Measurements from ENCODE around the gene GLMN.
A peak's percentile ranks its signal among the peaks of the same experiment; 100 is the strongest.
"Not testable (repeated sequence)": the region's sequence is repeated elsewhere in the genome, so short reads cannot be mapped to it uniquely, and the experiment has no call there.

GLMN gene

DNA sequence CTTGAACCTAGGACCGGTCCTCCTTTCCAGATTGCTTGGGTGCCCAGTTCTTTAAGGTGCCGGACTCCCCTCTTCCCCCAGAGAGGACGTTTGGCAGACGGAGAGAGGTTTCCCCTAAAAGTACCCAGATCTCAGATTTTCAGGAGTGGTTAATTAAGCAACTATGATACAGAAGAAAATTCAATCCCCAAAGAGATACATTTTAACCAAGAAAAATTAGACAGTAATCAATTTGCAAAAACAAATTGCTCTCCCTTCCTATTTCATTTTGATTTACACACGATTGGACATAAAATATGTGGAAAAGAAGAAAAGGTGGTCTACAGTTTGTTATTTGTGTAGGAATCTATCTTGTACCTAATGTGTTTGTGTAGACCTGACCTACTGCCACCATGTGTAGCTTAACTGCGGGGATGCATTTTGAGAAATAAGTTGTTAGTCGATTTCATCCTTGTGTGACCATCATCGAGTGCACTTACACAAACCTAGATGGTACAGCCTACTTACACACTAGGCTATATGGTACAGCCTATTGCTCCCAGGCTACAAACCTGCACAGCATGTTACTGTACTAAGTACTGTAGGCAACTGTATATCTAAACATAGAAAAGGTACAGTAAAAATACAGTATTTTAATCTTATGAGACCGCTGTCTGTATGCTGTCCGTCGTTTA lies 827 bp upstream of the GLMN start:
- 46 to 48% methylated on average over 11 of the region's 11 CpGs for WGBS, 2 experiments
- Histone ChIP-seq H3K4me1 (ENCODE audit: control insufficient read depth, insufficient read depth, low read length) (peaks cover 4% of the 10 kb centered on the region), H3K27me3 (ENCODE audit: control insufficient read depth, insufficient read depth, low read length, poor library complexity, severe bottlenecking) (no peaks in the 10 kb centered on the region), H3K9me3 (ENCODE audit: control insufficient read depth, low read length) (no peaks in the 10 kb centered on the region), H3K4me3 (ENCODE audit: insufficient read depth, low read depth, low read length) (peak overlapping the region; percentile 89), H3K27ac (ENCODE audit: insufficient read depth, low read depth, low read length, poor library complexity, severe bottlenecking) (no peak overlapping the region), H3K36me3 (ENCODE audit: control insufficient read depth, insufficient read depth, low read length) (peaks cover 13% of the 10 kb centered on the region)

DNA sequence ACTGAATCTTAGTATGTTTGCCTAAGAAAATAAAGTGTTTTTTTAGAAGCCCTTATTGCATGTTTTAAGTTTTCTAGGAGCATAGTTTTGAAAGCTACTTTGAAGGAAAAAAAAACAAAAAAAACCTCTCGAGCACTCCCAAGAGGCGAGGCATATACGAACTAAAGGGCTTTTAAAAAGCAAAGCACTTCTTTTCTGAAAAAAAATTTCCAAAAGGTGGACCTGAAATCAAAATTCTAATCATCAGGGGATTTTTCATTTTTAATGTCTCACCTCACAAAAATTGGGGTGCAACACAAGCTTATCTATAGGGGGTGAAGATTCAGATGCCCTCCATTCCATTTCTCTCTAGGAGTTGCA lies 594 bp downstream of the GLMN start:
- WGBS, 2 experiments = 5 to 21% methylated on average over 3 of the region's 3 CpGs
- Histone ChIP-seq H3K4me3 (ENCODE audit: insufficient read depth, low read depth, low read length) (peak overlapping the region; percentile 89), H3K27me3 (ENCODE audit: control insufficient read depth, insufficient read depth, low read length, poor library complexity, severe bottlenecking) (no peaks in the 10 kb centered on the region), H3K4me1 (ENCODE audit: control insufficient read depth, insufficient read depth, low read length) (peaks cover 4% of the 10 kb centered on the region), H3K9me3 (ENCODE audit: control insufficient read depth, low read length) (no peaks in the 10 kb centered on the region), H3K27ac (ENCODE audit: insufficient read depth, low read depth, low read length, poor library complexity, severe bottlenecking) (peak overlapping the region; percentile 87), H3K36me3 (ENCODE audit: control insufficient read depth, insufficient read depth, low read length) (peaks cover 12% of the 10 kb centered on the region)

DNA sequence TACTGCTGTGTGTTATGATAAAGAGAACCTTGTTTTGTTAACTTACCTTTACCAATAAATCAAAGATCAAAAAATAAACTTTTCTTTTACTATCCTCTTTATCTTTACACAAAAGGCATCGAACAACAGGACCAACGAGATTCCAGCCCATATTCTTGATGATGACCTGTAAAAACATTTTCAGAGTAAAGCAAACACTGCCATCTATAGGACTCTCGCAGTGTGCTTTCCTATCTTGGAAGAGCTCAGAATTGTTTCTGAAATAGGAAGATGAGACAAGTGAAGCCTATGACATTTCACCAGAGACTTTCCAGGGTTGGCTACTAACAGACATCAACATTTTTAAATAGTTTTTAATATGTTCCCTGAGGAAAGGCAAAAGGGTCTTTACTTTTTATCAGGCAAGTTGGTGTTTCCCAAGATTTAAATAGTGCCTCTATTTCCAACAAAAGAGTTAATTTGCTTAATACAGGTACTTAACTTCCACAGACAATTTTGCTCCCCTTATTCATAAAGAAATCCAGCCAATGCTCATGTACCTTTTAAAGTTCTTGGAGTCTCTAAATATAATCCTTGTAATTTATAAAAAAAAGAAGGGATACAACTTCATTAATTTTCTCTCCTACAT lies 7.3 kb downstream of the GLMN start:
- Histone ChIP-seq H3K36me3 (ENCODE audit: control insufficient read depth, insufficient read depth, low read length) (peaks cover 19% of the 10 kb centered on the region), H3K27ac (ENCODE audit: insufficient read depth, low read depth, low read length, poor library complexity, severe bottlenecking) (no peak overlapping the region), H3K27me3 (ENCODE audit: control insufficient read depth, insufficient read depth, low read length, poor library complexity, severe bottlenecking) (no peaks in the 10 kb centered on the region), H3K4me3 (ENCODE audit: insufficient read depth, low read depth, low read length) (no peak overlapping the region), H3K4me1 (ENCODE audit: control insufficient read depth, insufficient read depth, low read length) (no peaks in the 10 kb centered on the region), H3K9me3 (ENCODE audit: control insufficient read depth, low read length) (no peaks in the 10 kb centered on the region)
- 82 to 92% methylated on average over 3 of the region's 3 CpGs for WGBS, 2 experiments

DNA sequence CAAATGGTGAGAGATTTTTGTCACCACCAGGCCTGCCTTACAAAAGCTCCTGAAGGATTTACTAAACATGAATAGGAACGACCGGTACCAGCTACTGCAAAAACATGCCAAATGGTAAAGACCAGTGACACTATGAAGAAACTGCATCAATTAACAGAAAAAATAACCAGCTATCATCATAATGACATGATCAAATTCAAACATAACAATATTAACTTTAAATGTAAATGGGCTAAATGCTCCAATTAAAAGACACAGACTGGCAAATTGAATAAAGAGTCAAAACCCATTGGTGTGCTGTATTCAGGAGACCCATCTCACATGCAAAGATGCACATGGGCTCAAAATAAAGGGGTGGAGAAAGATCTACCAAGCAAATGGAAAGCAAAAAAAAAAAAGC lies 17.4 kb downstream of the GLMN start:
- peaks cover 14% of the 10 kb centered on the region for H3K36me3 ChIP-seq (ENCODE audit: control insufficient read depth, insufficient read depth, low read length)
- H3K4me3 ChIP-seq (ENCODE audit: insufficient read depth, low read depth, low read length); H3K27ac ChIP-seq (ENCODE audit: insufficient read depth, low read depth, low read length, poor library complexity, severe bottlenecking); H3K27me3 ChIP-seq (ENCODE audit: control insufficient read depth, insufficient read depth, low read length, poor library complexity, severe bottlenecking); H3K9me3 ChIP-seq (ENCODE audit: control insufficient read depth, low read length); H3K4me1 ChIP-seq (ENCODE audit: control insufficient read depth, insufficient read depth, low read length): not testable (repeated sequence)
- 87 to 94% methylated on average over 2 of the region's 2 CpGs for WGBS, 2 experiments

DNA sequence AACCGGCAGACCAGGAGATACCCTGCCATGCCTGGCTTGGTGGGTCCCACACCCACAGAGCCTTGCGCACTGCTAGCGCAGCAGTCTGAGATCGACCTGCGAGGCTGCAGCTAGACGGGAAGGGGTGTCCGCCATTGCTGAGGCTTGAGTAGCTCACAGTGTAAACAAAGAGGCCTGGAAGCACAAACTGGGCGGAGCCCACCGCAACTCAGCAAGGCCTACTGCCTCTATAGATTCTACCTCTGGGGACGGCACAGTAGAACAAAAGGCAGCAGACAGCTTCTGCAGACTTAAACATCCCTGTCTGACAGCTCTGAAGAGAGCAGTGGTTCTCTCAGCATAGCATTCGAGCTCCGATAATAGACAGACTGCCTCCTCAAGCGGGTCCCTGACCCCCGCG lies 19.0 kb downstream of the GLMN start:
- H3K27ac ChIP-seq (ENCODE audit: insufficient read depth, low read depth, low read length, poor library complexity, severe bottlenecking); H3K9me3 ChIP-seq (ENCODE audit: control insufficient read depth, low read length); H3K4me3 ChIP-seq (ENCODE audit: insufficient read depth, low read depth, low read length); H3K27me3 ChIP-seq (ENCODE audit: control insufficient read depth, insufficient read depth, low read length, poor library complexity, severe bottlenecking); H3K4me1 ChIP-seq (ENCODE audit: control insufficient read depth, insufficient read depth, low read length): not testable (repeated sequence)
- WGBS, 2 experiments = 86 to 87% methylated on average over 15 of the region's 15 CpGs
- peaks cover 17% of the 10 kb centered on the region for H3K36me3 ChIP-seq (ENCODE audit: control insufficient read depth, insufficient read depth, low read length)

DNA sequence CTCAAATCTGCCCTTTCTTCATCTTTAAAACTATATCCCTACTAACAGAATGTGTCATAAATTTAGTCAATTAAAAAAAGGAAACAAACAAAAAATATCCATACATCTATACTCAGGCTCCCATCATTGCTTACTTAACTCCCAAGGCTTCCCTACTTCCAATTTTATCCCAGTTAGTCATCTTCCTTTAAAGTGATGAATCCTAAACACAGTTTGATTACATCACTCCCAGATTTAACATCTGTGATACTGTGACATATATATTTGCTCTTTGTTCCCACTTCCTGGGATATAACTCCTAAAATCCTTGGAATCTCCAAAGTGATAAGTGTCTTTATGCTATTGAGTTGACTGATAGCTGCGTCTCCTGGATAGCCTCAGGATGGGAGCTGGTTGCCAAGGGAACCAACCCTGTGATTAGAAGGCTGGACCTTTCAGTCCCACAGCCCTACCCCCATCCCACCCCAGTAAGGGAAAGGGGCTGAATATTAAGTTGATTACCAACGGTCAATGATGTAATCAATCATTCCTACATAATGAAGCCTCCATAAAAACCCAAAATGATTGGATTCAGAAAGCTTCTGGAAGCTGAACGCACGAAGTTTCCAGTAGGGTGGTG lies 21.6 kb downstream of the GLMN start:
- Histone ChIP-seq H3K27me3 (ENCODE audit: control insufficient read depth, insufficient read depth, low read length, poor library complexity, severe bottlenecking) (no peaks in the 10 kb centered on the region), H3K4me1 (ENCODE audit: control insufficient read depth, insufficient read depth, low read length) (no peaks in the 10 kb centered on the region), H3K36me3 (ENCODE audit: control insufficient read depth, insufficient read depth, low read length) (peaks cover 17% of the 10 kb centered on the region), H3K27ac (ENCODE audit: insufficient read depth, low read depth, low read length, poor library complexity, severe bottlenecking) (no peak overlapping the region), H3K9me3 (ENCODE audit: control insufficient read depth, low read length) (no peaks in the 10 kb centered on the region), H3K4me3 (ENCODE audit: insufficient read depth, low read depth, low read length) (no peak overlapping the region)
- 83 to 93% methylated on average over 4 of the region's 4 CpGs for WGBS, 2 experiments

DNA sequence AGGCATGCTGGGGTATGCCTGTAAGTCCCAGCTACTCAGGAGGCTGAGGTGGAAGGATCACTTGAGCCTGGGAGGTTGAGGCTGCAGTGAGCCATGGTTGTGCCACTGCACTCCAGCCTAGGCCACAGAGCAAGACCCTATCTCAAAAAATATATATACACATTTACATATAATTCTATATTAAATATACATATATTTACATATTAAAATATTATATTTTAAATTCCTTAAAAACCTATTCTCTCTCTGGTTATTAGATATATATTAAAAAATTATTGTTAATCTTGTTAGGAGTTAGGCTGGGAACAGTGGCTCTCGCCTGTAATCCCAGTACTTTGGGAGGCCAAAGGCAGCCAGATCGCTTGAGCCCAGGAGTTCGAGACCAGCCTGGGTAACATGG lies 22.7 kb downstream of the GLMN start:
- Histone ChIP-seq H3K4me3 (ENCODE audit: insufficient read depth, low read depth, low read length) (no peak overlapping the region), H3K27me3 (ENCODE audit: control insufficient read depth, insufficient read depth, low read length, poor library complexity, severe bottlenecking) (no peaks in the 10 kb centered on the region), H3K36me3 (ENCODE audit: control insufficient read depth, insufficient read depth, low read length) (peaks cover 24% of the 10 kb centered on the region), H3K4me1 (ENCODE audit: control insufficient read depth, insufficient read depth, low read length) (no peaks in the 10 kb centered on the region), H3K27ac (ENCODE audit: insufficient read depth, low read depth, low read length, poor library complexity, severe bottlenecking) (no peak overlapping the region), H3K9me3 (ENCODE audit: control insufficient read depth, low read length) (no peaks in the 10 kb centered on the region)
- WGBS, 2 experiments = 83 to 96% methylated on average over 3 of the region's 3 CpGs

DNA sequence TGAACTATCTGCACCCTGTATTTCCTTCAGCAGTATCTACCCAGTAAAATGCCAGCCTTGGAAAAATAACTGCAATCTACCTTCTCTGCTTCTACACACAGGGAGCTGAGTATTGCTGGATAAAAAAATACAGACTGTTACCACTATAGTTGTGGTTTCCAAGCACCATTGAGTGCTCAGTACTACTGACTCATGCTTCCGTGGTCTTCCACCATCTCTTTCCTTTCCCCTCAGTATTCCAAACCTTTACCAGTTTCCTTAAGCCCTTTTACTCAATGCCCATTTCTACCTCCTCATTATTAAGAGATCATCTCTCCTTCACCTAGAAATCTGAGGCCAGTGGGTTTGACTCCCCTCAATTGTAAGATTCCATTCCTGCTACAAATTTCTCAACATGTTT lies 23.8 kb downstream of the GLMN start:
- 94 to 100% methylated on average over 1 of the region's 1 CpG for WGBS, 2 experiments
- no peak overlapping the region for H3K4me3 ChIP-seq (ENCODE audit: insufficient read depth, low read depth, low read length)
- peaks cover 24% of the 10 kb centered on the region for H3K36me3 ChIP-seq (ENCODE audit: control insufficient read depth, insufficient read depth, low read length)
- no peak overlapping the region for H3K27ac ChIP-seq (ENCODE audit: insufficient read depth, low read depth, low read length, poor library complexity, severe bottlenecking)
- no peaks in the 10 kb centered on the region for H3K9me3 ChIP-seq (ENCODE audit: control insufficient read depth, low read length)
- no peaks in the 10 kb centered on the region for H3K27me3 ChIP-seq (ENCODE audit: control insufficient read depth, insufficient read depth, low read length, poor library complexity, severe bottlenecking)
- H3K4me1 ChIP-seq (ENCODE audit: control insufficient read depth, insufficient read depth, low read length) = no peaks in the 10 kb centered on the region

DNA sequence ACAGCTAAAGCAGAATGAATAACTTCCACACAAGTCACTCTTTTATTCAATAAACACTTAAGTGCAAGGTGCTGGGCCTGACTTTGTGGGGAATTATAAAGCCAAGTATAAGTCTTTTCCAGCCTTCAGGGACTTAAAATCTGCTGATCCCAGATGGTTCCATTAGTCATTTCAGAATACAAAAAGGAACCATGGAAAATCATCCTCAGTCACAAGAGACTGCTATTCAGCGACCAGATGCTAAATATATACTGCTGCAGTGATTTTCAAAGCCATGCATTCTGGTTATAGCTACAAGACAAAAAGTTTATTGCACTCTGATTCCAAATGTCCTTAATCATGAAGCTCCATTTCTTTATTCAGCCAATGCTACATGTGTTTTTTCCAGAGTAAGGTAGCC lies 25.7 kb downstream of the GLMN start:
- WGBS, 2 experiments = 82 to 95% methylated on average over 1 of the region's 1 CpG

DNA sequence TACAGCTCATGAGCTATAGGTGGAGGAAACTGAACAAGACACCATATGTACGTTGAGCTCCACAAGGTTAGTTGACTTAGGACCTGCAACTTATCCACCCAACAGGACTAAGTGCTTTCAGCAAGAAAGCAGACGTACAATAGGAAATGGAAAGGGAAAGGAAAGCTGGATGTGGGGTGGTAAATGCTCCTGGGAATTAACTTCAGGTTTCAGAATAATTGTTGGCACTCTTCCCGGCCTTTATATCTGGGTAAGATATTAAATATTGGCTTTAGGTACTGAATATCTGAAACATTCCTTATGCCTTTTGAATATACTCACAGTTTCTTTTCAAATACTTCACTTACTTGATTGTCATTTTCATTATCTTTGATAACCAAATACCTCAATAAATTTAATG lies 36.3 kb downstream of the GLMN start:
- Histone ChIP-seq H3K4me3 (ENCODE audit: insufficient read depth, low read depth, low read length) (no peak overlapping the region), H3K36me3 (ENCODE audit: control insufficient read depth, insufficient read depth, low read length) (peaks cover 33% of the 10 kb centered on the region)
- WGBS, 2 experiments = 96 to 100% methylated on average over 3 of the region's 3 CpGs

More for the DNA sequence above, 25.7 kb downstream of the GLMN start:
- Histone ChIP-seq H3K27me3 (ENCODE audit: control insufficient read depth, insufficient read depth, low read length, poor library complexity, severe bottlenecking) (no peaks in the 10 kb centered on the region), H3K4me3 (ENCODE audit: insufficient read depth, low read depth, low read length) (no peak overlapping the region), H3K4me1 (ENCODE audit: control insufficient read depth, insufficient read depth, low read length) (no peaks in the 10 kb centered on the region), H3K36me3 (ENCODE audit: control insufficient read depth, insufficient read depth, low read length) (peaks cover 16% of the 10 kb centered on the region), H3K27ac (ENCODE audit: insufficient read depth, low read depth, low read length, poor library complexity, severe bottlenecking) (no peak overlapping the region), H3K9me3 (ENCODE audit: control insufficient read depth, low read length) (no peaks in the 10 kb centered on the region)

More for the DNA sequence above, 36.3 kb downstream of the GLMN start:
- no peaks in the 10 kb centered on the region for H3K9me3 ChIP-seq (ENCODE audit: control insufficient read depth, low read length)
- no peak overlapping the region for H3K27ac ChIP-seq (ENCODE audit: insufficient read depth, low read depth, low read length, poor library complexity, severe bottlenecking)
- H3K27me3 ChIP-seq (ENCODE audit: control insufficient read depth, insufficient read depth, low read length, poor library complexity, severe bottlenecking) = no peaks in the 10 kb centered on the region
- H3K4me1 ChIP-seq (ENCODE audit: control insufficient read depth, insufficient read depth, low read length) = no peaks in the 10 kb centered on the region
